H1 (cell line): Measurements from ENCODE around the gene MYBPC1. TPM values are rescaled to one million over a fixed set of nuclear protein-coding genes. Genes with fewer than 3 reads are reported as not detected.

Source experiments
- CTCF ChIA-PET: fragments of 300-600 bp; sonication (Branson Sonifier 250); formaldehyde crosslinking; loops from one replicate; lab custom pipeline; 2021; ENCODE audit not compliant: partially characterized antibody; lab: Charles Lee
- POLR2A ChIA-PET: fragments of 300-600 bp; sonication (Branson Sonifier 250); formaldehyde crosslinking; loops from one replicate; lab custom pipeline; 2021; ENCODE audit warnings: inconsistent platforms; ENCODE audit not compliant: partially characterized antibody; lab: Charles Lee
- DNase-seq, 2 experiments: peaks; one replicate each; pipeline versions ENCODE4 v3.0.0 to v3.0.0-alpha.2; 2010 to 2022; ENCODE audit warnings: low spot score in 2 of 2, low read depth in 1 of 2, mixed read lengths in 1 of 2
- FAIRE-seq: peaks from 2 replicates; lab custom pipeline; 2011; peaks lifted over from hg19 to GRCh38; lab: Jason Lieb, UNC
- H2AFZ ChIP-seq: 2 replicates; pipeline ENCODE4 v1.8.1; 2012; ENCODE audit warnings: low read length, inconsistent platforms
- H2AK5ac ChIP-seq: 2 replicates; pipeline ENCODE4 v1.6.1; 2013; ENCODE audit warnings: low read depth, low read length
- H2BK120ac ChIP-seq: replicated peaks from 2 replicates; pipeline ENCODE3; 2013; ENCODE audit warnings: low read depth, low read length, inconsistent platforms
- H2BK12ac ChIP-seq: 2 replicates; pipeline ENCODE4 v1.6.1; 2013; ENCODE audit warnings: low read depth, low read length
- H2BK15ac ChIP-seq: 2 replicates; pipeline ENCODE4 v1.6.1; 2013; ENCODE audit warnings: low read length
- H2BK20ac ChIP-seq: 2 replicates; pipeline ENCODE4 v1.6.1; 2013; ENCODE audit warnings: low read length
- H2BK5ac ChIP-seq: 2 replicates; pipeline ENCODE4 v1.6.1; 2013; ENCODE audit warnings: low read depth, low read length
- H3K14ac ChIP-seq: 2 replicates; pipeline ENCODE4 v1.6.1; 2013; ENCODE audit warnings: inconsistent platforms; ENCODE audit not compliant: insufficient read length
- H3K18ac ChIP-seq: 2 replicates; pipeline ENCODE4 v1.6.1; 2013; ENCODE audit warnings: low read length; ENCODE audit errors: extremely low read depth
- H3K23ac ChIP-seq: 2 replicates; pipeline ENCODE4 v1.6.1; 2013; ENCODE audit warnings: inconsistent platforms; ENCODE audit not compliant: insufficient read length
- H3K23me2 ChIP-seq: 2 replicates; pipeline ENCODE4 v1.6.1; 2013; ENCODE audit warnings: low read depth, low read length
- H3K27ac ChIP-seq: 2 replicates; pipeline ENCODE4 v1.6.1; 2011; ENCODE audit warnings: low read depth, low read length, inconsistent platforms
- H3K27me3 ChIP-seq, 4 experiments: replicated peaks in 1 of 4; 1 replicate in 1 of 4; 2 replicates in 3 of 4; pipeline versions ENCODE4 v1.6.1 to v1.8.1; 2011 to 2013; ENCODE audit warnings: low read length in 3 of 4, mild to moderate bottlenecking in 3 of 4, inconsistent platforms in 2 of 4, mixed read lengths in 2 of 4, moderate library complexity in 1 of 4; ENCODE audit not compliant: control insufficient read depth in 3 of 4, insufficient read depth in 3 of 4; ENCODE audit errors: extremely low read depth in 1 of 4
- H3K36me3 ChIP-seq, 4 experiments: 2 replicates each; pipeline versions ENCODE4 v1.6.1 to v1.8.1; 2011 to 2013; ENCODE audit warnings: mild to moderate bottlenecking in 4 of 4, low read length in 3 of 4, moderate library complexity in 2 of 4, control low read depth in 1 of 4, inconsistent platforms in 1 of 4; ENCODE audit not compliant: insufficient read depth in 4 of 4, control insufficient read depth in 2 of 4
- H3K4ac ChIP-seq: replicated peaks from 2 replicates; pipeline ENCODE3; 2013; ENCODE audit warnings: low read length, low read depth, mixed read lengths, inconsistent platforms; ENCODE audit not compliant: insufficient read length
- H3K4me1 ChIP-seq, 4 experiments: replicated peaks in 1 of 4; 1 replicate in 1 of 4; 2 replicates in 3 of 4; pipeline versions ENCODE4 v1.6.1 to v1.8.1; 2011 to 2013; ENCODE audit warnings: low read length in 3 of 4, inconsistent platforms in 2 of 4, mixed read lengths in 1 of 4; ENCODE audit not compliant: insufficient read depth in 4 of 4, control insufficient read depth in 3 of 4
- H3K4me2 ChIP-seq, 2 experiments: 2 replicates each; pipeline versions ENCODE4 v1.6.1 to v1.8.1; 2011 to 2013; ENCODE audit warnings: low read depth in 2 of 2, low read length in 2 of 2, control low read depth in 1 of 2, inconsistent platforms in 1 of 2, mild to moderate bottlenecking in 1 of 2; ENCODE audit not compliant: insufficient read depth in 1 of 2
- H3K4me3 ChIP-seq, 4 experiments: fragments of 200-600, 300-600 bp in 1 of 4; sonication (generic), shearing (Covaris generic), sonication (Bioruptor Twin) in 1 of 4; 2 replicates each; pipeline versions ENCODE4 v1.5.1 to v1.8.1; 2011 to 2016; ENCODE audit warnings: low read length in 4 of 4, low read depth in 3 of 4, control low read depth in 2 of 4, inconsistent platforms in 2 of 4, mild to moderate bottlenecking in 2 of 4, mixed read lengths in 1 of 4, moderate library complexity in 1 of 4; ENCODE audit not compliant: insufficient read depth in 2 of 4; ENCODE audit errors: extremely low read depth in 1 of 4
- H3K56ac ChIP-seq: replicated peaks from 2 replicates; pipeline ENCODE3; 2013; ENCODE audit warnings: low read depth, mild to moderate bottlenecking, mixed read lengths, low read length, inconsistent platforms; ENCODE audit not compliant: insufficient read length
- H3K79me1 ChIP-seq: 2 replicates; pipeline ENCODE4 v1.6.1; 2013; ENCODE audit warnings: low read depth, low read length, control low read depth
- H3K79me2 ChIP-seq, 2 experiments: 2 replicates each; pipeline versions ENCODE4 v1.6.1 to v1.8.1; 2012 to 2013; ENCODE audit warnings: low read length in 2 of 2, mild to moderate bottlenecking in 2 of 2, inconsistent platforms in 1 of 2; ENCODE audit not compliant: insufficient read depth in 2 of 2, control insufficient read depth in 1 of 2
- H3K9ac ChIP-seq, 4 experiments: replicated peaks in 1 of 4; 1 replicate in 1 of 4; 2 replicates in 3 of 4; pipeline versions ENCODE4 v1.6.1 to v1.8.1; 2011 to 2013; ENCODE audit warnings: low read depth in 3 of 4, low read length in 3 of 4, control low read depth in 2 of 4, mild to moderate bottlenecking in 2 of 4, moderate library complexity in 2 of 4, inconsistent platforms in 1 of 4; ENCODE audit errors: extremely low read depth in 1 of 4
- H3K9me3 ChIP-seq, 2 experiments: 2 replicates each; pipeline versions ENCODE4 v1.6.1 to v1.8.1; 2012 to 2013; ENCODE audit warnings: mild to moderate bottlenecking in 2 of 2, moderate library complexity in 2 of 2, control low read depth in 1 of 2, inconsistent platforms in 1 of 2, low read depth in 1 of 2, low read length in 1 of 2, mixed read lengths in 1 of 2; ENCODE audit not compliant: insufficient read depth in 2 of 2
- H4K20me1 ChIP-seq, 2 experiments: replicated peaks in 1 of 2; 2 replicates each; pipeline versions ENCODE3 to v1.8.1; 2011 to 2013; ENCODE audit warnings: inconsistent platforms in 2 of 2, low read length in 2 of 2, mild to moderate bottlenecking in 1 of 2; ENCODE audit not compliant: insufficient read depth in 2 of 2, control insufficient read depth in 1 of 2
- H4K5ac ChIP-seq: 2 replicates; pipeline ENCODE4 v1.6.1; 2013; ENCODE audit warnings: low read length, low read depth, mixed read lengths, inconsistent platforms; ENCODE audit not compliant: insufficient read length
- H4K8ac ChIP-seq: 2 replicates; pipeline ENCODE4 v1.8.0; 2013; ENCODE audit warnings: mild to moderate bottlenecking, moderate library complexity, low read length, inconsistent platforms; ENCODE audit not compliant: insufficient read depth; ENCODE audit errors: extremely low read depth
- H4K91ac ChIP-seq: replicated peaks from 2 replicates; pipeline ENCODE3; 2013; ENCODE audit warnings: low read length, mixed read lengths, inconsistent platforms; ENCODE audit not compliant: insufficient read length
- CEBPB ChIP-seq: IDR thresholded peaks from 2 replicates; pipeline ENCODE4 v1.6.1; 2012; ENCODE audit warnings: low read depth, low read length
- CHD1 ChIP-seq: IDR thresholded peaks from 2 replicates; pipeline ENCODE4 v1.6.1; 2012; ENCODE audit warnings: low read depth, low read length, improper control_type of control experiment
- JUN ChIP-seq: IDR thresholded peaks from 2 replicates; pipeline ENCODE4 v1.6.1; 2011; ENCODE audit warnings: low read depth, mild to moderate bottlenecking, improper control_type of control experiment, low read length
- PHF8 ChIP-seq: fragments of 200-600 bp; sonication (generic); conservative IDR thresholded peaks from 2 replicates; pipeline ENCODE4 v1.7.1; 2012; ENCODE audit warnings: low read depth, mild to moderate bottlenecking, inconsistent platforms, low read length, moderate library complexity
- ZNF274 ChIP-seq: IDR thresholded peaks from 2 replicates; pipeline ENCODE4 v1.7.0; 2012; ENCODE audit warnings: low read length, borderline replicate concordance; ENCODE audit errors: extremely low read depth
- WGBS, 2 experiments: shearing (Covaris generic) in 1 of 2; methylation state at CpG; one replicate each; pipeline versions ENCODE4 v1.1.6 to v1.1.7; 2013 to 2015; ENCODE audit warnings: low lambda C conversion rate in 2 of 2, mixed read lengths in 2 of 2, inconsistent platforms in 1 of 2, low coverage in 1 of 2, missing lambda C conversion rate in 1 of 2; ENCODE audit not compliant: insufficient replicate concordance in 2 of 2, insufficient coverage in 1 of 2, insufficient read length in 1 of 2; ENCODE audit errors: extremely low coverage in 1 of 2, missing lambda C conversion rate in 1 of 2; 5-methylcytosine and 5-hydroxymethylcytosine counted together
- polyA plus RNA-seq, 7 experiments: library from polyadenylated mRNA; depleted of rRNA in 3 of 7; stranded (reverse) in 5 of 7; unstranded in 2 of 7; fragments of >200 nt in 5 of 7; fragments of 200-250 nt in 2 of 7; gene quantifications; 1 replicate in 5 of 7; 2 replicates in 1 of 7; 4 replicates in 1 of 7; pipeline versions ENCODE4 v1.2.1 to v1.2.3, GENCODE V29; 2011 to 2013; ENCODE audit warnings: missing spikeins in 2 of 7, mixed read lengths in 2 of 7
- total RNA-seq: library from RNA; stranded (reverse); fragmentation: NEBNext Ultra II Directional; extraction: Animal tissue kit (Norgen Biotek cat#: 25700); gene quantifications from 2 replicates; pipeline ENCODE4 v1.2.1, GENCODE V29; 2021

The MYBPC1 gene
- total and polyA plus RNA-seq, 2 of the 8 experiments (the other 6 are each of a cell fraction or from before 2014, with no cell fraction given): not detected

GRCh38 chr12:101733166-101733565 lies 138.4 kb downstream of the MYBPC1 start:
- H2BK12ac ChIP-seq: no peak overlapping the region
- no peak overlapping the region for H2BK20ac ChIP-seq
- no peak overlapping the region for H4K5ac ChIP-seq
- no peak for FAIRE-seq
- no peak overlapping the region for H3K18ac ChIP-seq
- WGBS, 2 experiments: 85% methylated on average over 2 of the region's 2 CpGs; no CpG with 5 or more reads in 1 of the 2 experiments
- no peak for DNase-seq
- H3K9ac ChIP-seq: no peak overlapping the region
- no peak overlapping the region for H2AK5ac ChIP-seq
- POLR2A ChIA-PET: no interaction called here
- H2BK15ac ChIP-seq: no peak overlapping the region
- no peak overlapping the region for H4K8ac ChIP-seq
- no peaks in the 10 kb centered on the region for H3K27me3 ChIP-seq
- H3K79me1 ChIP-seq: no peaks in the 10 kb centered on the region
- no peaks in the 10 kb centered on the region for H3K79me2 ChIP-seq
- H3K4me3 ChIP-seq: no peak overlapping the region
- H3K4me2 ChIP-seq: no peak overlapping the region
- H4K20me1 ChIP-seq: no peaks in the 10 kb centered on the region
- no peak overlapping the region for H3K56ac ChIP-seq
- no peak overlapping the region for H3K14ac ChIP-seq
- no peaks in the 10 kb centered on the region for H3K9me3 ChIP-seq
- no peak overlapping the region for H3K4ac ChIP-seq
- H3K23me2 ChIP-seq: no peaks in the 10 kb centered on the region
- CTCF ChIA-PET: interaction anchor here (1.0 kb wide), 1 partner anchor 184 kb away, joined by 3 read pairs; no protein-coding TSS in a partner anchor
- H3K23ac ChIP-seq: no peak overlapping the region
- no peaks in the 10 kb centered on the region; a peak in 1 of 8 replicates for H3K36me3 ChIP-seq
- no peak overlapping the region for H2BK5ac ChIP-seq
- no peaks in the 10 kb centered on the region for H3K4me1 ChIP-seq
- H3K27ac ChIP-seq: no peak overlapping the region
- no peak overlapping the region for H2AFZ ChIP-seq
- H4K91ac ChIP-seq: no peak overlapping the region
- H2BK120ac ChIP-seq: no peak overlapping the region
- TF ChIP-seq ZNF274 (no peak), JUN (no peak), CHD1 (no peak), CEBPB (no peak), PHF8 (no peak)
